Fibroblast of mammary gland (primary cell): ENCODE measurements around the gene PGM2.

ENCODE experiments used
- DNase-seq: peaks from one replicate; pipeline ENCODE4 v3.0.0-alpha.2; 2010; ENCODE audit warnings: low read depth
- H3K4me3 ChIP-seq: 2 replicates; pipeline ENCODE4 v1.5.1; 2011; ENCODE audit warnings: low read depth, mild to moderate bottlenecking, low read length, moderate library complexity; ENCODE audit not compliant: control insufficient read depth
- CTCF ChIP-seq: conservative IDR thresholded peaks from 2 replicates; pipeline ENCODE4 v1.5.1; 2011; ENCODE audit warnings: low read depth, low read length, inconsistent platforms; ENCODE audit not compliant: control insufficient read depth, insufficient read depth

The PGM2 gene

DNA sequence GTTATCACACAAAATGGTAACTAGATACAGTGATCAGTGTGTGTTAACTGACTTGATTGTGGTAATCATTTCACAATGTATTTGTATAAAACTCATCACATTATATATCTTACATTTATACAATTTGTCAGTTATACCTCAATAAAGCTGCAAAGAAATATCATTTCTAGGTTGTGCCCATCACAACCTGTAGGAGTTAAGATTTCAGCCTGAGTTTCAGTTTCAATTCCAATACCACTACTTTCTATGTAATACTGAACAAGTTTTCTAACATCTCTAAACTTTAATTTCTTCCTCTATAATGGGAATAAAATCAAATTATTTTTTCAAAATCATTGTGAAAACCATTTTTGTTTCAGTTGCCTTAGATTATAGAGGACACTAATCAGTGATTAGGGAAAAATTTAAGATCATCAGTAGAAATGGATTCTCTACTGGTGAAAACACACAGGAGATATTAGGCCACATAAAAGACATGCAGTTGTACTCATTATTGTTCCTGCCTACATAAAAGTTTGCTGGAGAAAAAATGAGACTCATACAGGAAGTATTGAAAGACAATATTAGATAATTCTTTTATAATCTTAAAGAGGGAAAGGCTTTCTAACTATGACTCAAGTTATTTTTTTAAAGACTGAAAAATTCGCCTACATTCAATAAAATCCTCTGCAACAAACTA lies 46.0 kb downstream of the PGM2 start:
- H3K4me3 ChIP-seq = no peak overlapping the region
- DNase-seq = peak; percentile 17
- no peak for TF ChIP-seq CTCF

GRCh38 chr4:37873386-37873785 lies 46.9 kb downstream of the PGM2 start:
- DNase-seq = peak; percentile 91
- H3K4me3 ChIP-seq = no peak overlapping the region
- no peak for TF ChIP-seq CTCF

DNA sequence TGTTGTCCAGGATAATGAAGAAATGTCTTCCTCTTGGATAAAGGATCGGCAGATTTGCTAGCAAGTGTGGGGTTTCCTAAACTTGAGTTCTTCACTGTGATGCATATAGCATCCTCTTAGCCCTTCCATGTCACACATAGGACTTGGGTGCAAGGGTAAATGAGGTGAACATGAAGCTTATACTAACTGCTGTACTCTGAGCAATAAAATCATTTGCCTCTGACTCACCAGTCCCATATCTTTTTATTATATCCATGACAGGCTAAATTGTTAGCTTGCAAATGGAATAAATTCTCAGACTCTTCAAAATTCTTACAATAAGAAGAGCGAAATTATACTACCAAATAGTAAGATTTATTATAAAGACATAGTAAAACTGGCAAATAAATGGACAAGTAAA lies 49.7 kb downstream of the PGM2 start:
- DNase-seq = peak; percentile 47
- no peak for TF ChIP-seq CTCF
- H3K4me3 ChIP-seq = no peak overlapping the region

DNA sequence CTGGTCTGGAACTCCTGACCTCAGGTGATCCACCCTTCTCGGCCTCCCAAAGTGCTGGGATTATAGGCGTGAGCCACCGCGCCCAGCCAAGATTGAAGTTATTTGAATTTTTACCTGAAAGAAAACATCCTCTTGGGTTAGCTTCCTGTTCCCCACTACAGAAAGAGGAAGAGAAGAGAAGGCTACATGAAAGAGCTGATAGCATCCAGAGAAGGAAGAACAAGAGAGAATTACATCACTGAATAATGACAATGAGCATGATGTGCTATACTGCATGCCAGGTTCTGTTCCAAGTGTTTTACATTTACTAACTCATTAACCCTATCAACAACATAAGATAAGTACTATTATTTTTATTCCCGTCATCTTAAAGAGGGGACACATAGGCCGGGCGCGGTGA lies 52.9 kb downstream of the PGM2 start:
- no peak for DNase-seq
- TF ChIP-seq CTCF = no peak
- H3K4me3 ChIP-seq = no peak overlapping the region

DNA sequence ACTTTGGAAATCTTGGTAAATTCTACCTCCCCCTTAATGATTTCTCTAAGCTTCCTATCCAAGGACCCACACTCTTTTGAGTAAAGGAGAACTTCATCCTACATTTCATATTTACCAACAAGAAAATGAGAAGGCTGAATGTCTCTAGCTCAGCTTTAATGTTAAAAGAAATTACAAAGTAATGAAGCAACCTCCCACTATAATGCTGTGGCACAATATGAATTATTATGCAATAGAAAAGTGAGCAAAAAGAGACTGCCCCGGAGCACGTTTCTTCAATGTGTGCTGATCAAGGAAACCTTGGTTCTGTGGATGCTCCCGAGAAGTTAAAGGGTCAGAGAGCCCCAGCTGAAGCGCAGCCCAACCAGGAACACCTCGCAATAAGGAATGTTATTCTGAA lies 55.3 kb downstream of the PGM2 start:
- H3K4me3 ChIP-seq = no peak overlapping the region
- no peak for TF ChIP-seq CTCF
- no peak for DNase-seq

DNA sequence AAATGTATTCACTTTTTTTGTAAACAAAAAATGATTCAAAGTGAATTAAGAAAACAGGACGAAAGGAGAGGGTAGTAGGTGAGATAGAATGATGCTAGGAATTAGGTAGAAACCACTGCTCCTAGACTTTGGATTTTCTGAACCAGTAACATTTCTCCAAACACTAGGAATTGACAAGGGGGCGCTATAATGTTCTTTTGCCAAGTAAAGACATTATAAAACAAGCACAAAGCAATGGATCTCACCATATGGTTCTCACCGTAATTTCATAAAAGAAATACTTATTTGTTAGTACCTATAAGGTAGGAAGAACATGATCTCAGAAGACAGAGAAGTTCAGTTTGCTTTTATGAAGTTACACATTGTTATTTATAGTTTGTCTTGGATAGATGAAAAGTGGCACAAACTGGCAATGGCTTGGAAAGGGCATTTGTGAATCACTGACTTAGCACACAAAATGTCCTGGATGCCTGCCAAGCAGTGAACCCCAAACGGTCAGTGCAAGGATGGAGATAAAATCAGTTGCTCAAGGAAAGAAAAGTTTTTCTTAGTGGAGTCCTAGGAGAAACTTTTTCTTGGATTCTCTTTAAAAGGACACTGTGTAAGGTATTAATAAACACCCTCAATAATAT lies 56.3 kb downstream of the PGM2 start:
- peak; percentile 4 for TF ChIP-seq CTCF
- no peak overlapping the region for H3K4me3 ChIP-seq
- no peak for DNase-seq
